GM12878 (cell line): Measurements from ENCODE around the gene VPREB1. TPM values are rescaled to one million over a fixed set of nuclear protein-coding genes. Genes with fewer than 3 reads are reported as not detected.

Source experiments
- ATAC-seq: fragments of 200-7000 bp; cut with Tn5 transposase; 3 replicates; pipeline ENCODE4 v1.9.1; 2020; ENCODE audit warnings: mild to moderate bottlenecking, moderate library complexity
- BruUV-seq: library from RNA; stranded (reverse); fragments of 400-500 nt; replicated peaks from 2 replicates; lab custom pipeline; 2021; lab: Mats Ljungman, UMichigan
- CTCF ChIA-PET: fragments of 300-600 bp; sonication (Branson Sonifier 250); formaldehyde crosslinking; extraction: SDS; loops from one replicate; lab custom pipeline; 2021; ENCODE audit warnings: inconsistent platforms; lab: Yijun Ruan, JAX
- POLR2A ChIA-PET: fragments of 350-600 bp; formaldehyde crosslinking; extraction: SDS; loops from one replicate; lab custom pipeline; 2021; ENCODE audit warnings: inconsistent platforms; lab: Charles Lee
- RAD21 ChIA-PET: fragments of 300-600 bp; sonication (Branson Sonifier 250); formaldehyde crosslinking; loops from one replicate; lab custom pipeline; 2023; ENCODE audit warnings: antibody characterized with exemption; ENCODE audit not compliant: unreplicated experiment; lab: Charles Lee
- SMC1A ChIA-PET: fragments of 300-600 bp; sonication (Branson Sonifier 250); formaldehyde crosslinking; loops from one replicate; lab custom pipeline; 2023; ENCODE audit not compliant: unreplicated experiment, uncharacterized antibody; lab: Charles Lee
- DNase-seq: peaks from one replicate; pipeline ENCODE4 v3.0.0-alpha.2; 2011; ENCODE audit warnings: low read depth, low spot score
- FAIRE-seq: peaks from 3 replicates; lab custom pipeline; 2011; peaks lifted over from hg19 to GRCh38; lab: Jason Lieb, UNC
- H2AFZ ChIP-seq: 2 replicates; pipeline ENCODE4 v1.6.0; 2011; ENCODE audit warnings: low read depth, low read length, control low read depth; ENCODE audit not compliant: control insufficient read depth
- H3K27ac ChIP-seq: 2 replicates; pipeline ENCODE4 v1.5.1; 2011; ENCODE audit warnings: control low read depth; ENCODE audit not compliant: control insufficient read depth, insufficient read depth
- H3K27me3 ChIP-seq, 2 experiments: replicated peaks in 1 of 2; 2 replicates each; pipeline versions ENCODE4 v1.6.0 to v1.6.1; 2011; ENCODE audit warnings: low read length in 1 of 2; ENCODE audit not compliant: control insufficient read depth in 2 of 2, insufficient read depth in 2 of 2
- H3K36me3 ChIP-seq, 2 experiments: 2 replicates each; pipeline ENCODE4 v1.5.1; 2011; ENCODE audit warnings: low read length in 1 of 2; ENCODE audit not compliant: control insufficient read depth in 2 of 2, insufficient read depth in 2 of 2
- H3K4me1 ChIP-seq: 2 replicates; pipeline ENCODE4 v1.6.1; 2011; ENCODE audit warnings: mild to moderate bottlenecking, low read length, moderate library complexity, mixed read lengths; ENCODE audit not compliant: control insufficient read depth, insufficient read depth
- H3K4me2 ChIP-seq: 2 replicates; pipeline ENCODE4 v1.6.0; 2011; ENCODE audit warnings: control low read depth; ENCODE audit not compliant: control insufficient read depth, insufficient read depth
- H3K4me3 ChIP-seq: fragments of 200-600 bp; sonication (generic); 2 replicates; pipeline ENCODE4 v1.5.1; 2016
- H3K79me2 ChIP-seq: 2 replicates; pipeline ENCODE4 v1.6.0; 2011; ENCODE audit warnings: low read length; ENCODE audit not compliant: control insufficient read depth, insufficient read depth
- H3K9ac ChIP-seq: 2 replicates; pipeline ENCODE4 v1.8.0; 2011; ENCODE audit warnings: low read length, control low read depth, mixed read lengths; ENCODE audit not compliant: control insufficient read depth, insufficient read depth
- H3K9me3 ChIP-seq: replicated peaks from 3 replicates; pipeline ENCODE4 v1.5.1; 2011; ENCODE audit warnings: mild to moderate bottlenecking, low read length; ENCODE audit not compliant: control insufficient read depth, insufficient read depth
- H4K20me1 ChIP-seq: 2 replicates; pipeline ENCODE4 v1.6.0; 2011; ENCODE audit not compliant: control insufficient read depth, insufficient read depth
- ATF2 ChIP-seq: IDR thresholded peaks from 2 replicates; pipeline ENCODE4 v1.6.1; 2012; ENCODE audit warnings: low read length, inconsistent platforms
- BMI1 ChIP-seq: fragments of 450-650 bp; IDR thresholded peaks from 2 replicates; pipeline ENCODE4 v1.6.1; 2016; ENCODE audit warnings: mild to moderate bottlenecking, moderate library complexity, borderline replicate concordance
- CBFB ChIP-seq: IDR thresholded peaks from 2 replicates; pipeline ENCODE4 v1.6.1; 2016; ENCODE audit warnings: antibody characterized with exemption, low read depth
- CHD2 ChIP-seq: IDR thresholded peaks from 2 replicates; pipeline ENCODE4 v1.6.1; 2011; ENCODE audit warnings: low read depth, low read length, improper control_type of control experiment, borderline replicate concordance
- CHD4 ChIP-seq: fragments of 200-600 bp; sonication (generic); IDR thresholded peaks from 2 replicates; pipeline ENCODE4 v1.6.1; 2016; ENCODE audit warnings: mild to moderate bottlenecking
- EZH2 ChIP-seq: IDR thresholded peaks from 2 replicates; pipeline ENCODE4 v1.6.1; 2012; ENCODE audit warnings: low read depth, mild to moderate bottlenecking, control low read depth, inconsistent platforms, low read length, borderline replicate concordance; ENCODE audit not compliant: control insufficient read depth
- GATAD2B ChIP-seq: fragments of 450-650 bp; conservative IDR thresholded peaks from 2 replicates; pipeline ENCODE4 v1.6.1; 2017; ENCODE audit warnings: low read depth, mild to moderate bottlenecking, moderate library complexity
- HCFC1 ChIP-seq: fragments of 150-350 bp; IDR thresholded peaks from 2 replicates; pipeline ENCODE4 v1.6.1; 2014; ENCODE audit warnings: low read length
- KAT2A ChIP-seq: conservative IDR thresholded peaks from 2 replicates; pipeline ENCODE4 v1.6.1; 2011; ENCODE audit warnings: low read depth, low read length; ENCODE audit not compliant: control insufficient read depth
- MXI1 ChIP-seq: fragments of 150-350 bp; IDR thresholded peaks from 2 replicates; pipeline ENCODE4 v1.6.1; 2011; ENCODE audit warnings: low read depth, mild to moderate bottlenecking, inconsistent platforms, low read length, improper control_type of control experiment
- PAX8 ChIP-seq: fragments of 450-650 bp; IDR thresholded peaks from 2 replicates; pipeline ENCODE4 v1.6.1; 2017; ENCODE audit warnings: mild to moderate bottlenecking, moderate library complexity
- RAD51 ChIP-seq: fragments of 450-650 bp; IDR thresholded peaks from 2 replicates; pipeline ENCODE4 v1.6.1; 2016; ENCODE audit warnings: moderate library complexity, mild to moderate bottlenecking, inconsistent platforms
- SIX5 ChIP-seq: IDR thresholded peaks from 2 replicates; pipeline ENCODE4 v1.6.1; 2011; ENCODE audit warnings: mild to moderate bottlenecking, low read depth, low read length, moderate library complexity; ENCODE audit not compliant: severe bottlenecking
- SMAD5 ChIP-seq: IDR thresholded peaks from 2 replicates; pipeline ENCODE4 v1.6.1; 2016; ENCODE audit warnings: antibody characterized with exemption, low read depth
- SMARCA5 ChIP-seq: fragments of 450-650 bp; IDR thresholded peaks from 2 replicates; pipeline ENCODE4 v1.6.1; 2017; ENCODE audit warnings: mild to moderate bottlenecking
- TCF12 ChIP-seq: IDR thresholded peaks from 2 replicates; pipeline ENCODE4 v1.6.1; 2011; ENCODE audit warnings: low read depth, mild to moderate bottlenecking, low read length
- TCF7 ChIP-seq: IDR thresholded peaks from 2 replicates; pipeline ENCODE4 v1.6.1; 2014; ENCODE audit warnings: antibody characterized with exemption, borderline replicate concordance
- YY1 ChIP-seq: IDR thresholded peaks from 2 replicates; pipeline ENCODE4 v1.6.1; 2011; ENCODE audit warnings: low read depth, mild to moderate bottlenecking, low read length
- WGBS: methylation state at CpG from one replicate; pipeline ENCODE4 v1.1.6; 2016; ENCODE audit warnings: low lambda C conversion rate; ENCODE audit not compliant: insufficient replicate concordance, insufficient coverage; ENCODE audit errors: missing lambda C conversion rate; 5-methylcytosine and 5-hydroxymethylcytosine counted together
- in situ Hi-C: fragments of 300-500 bp; cut with MboI; formaldehyde crosslinking; loops from 9 replicates; pipeline ENCODE4 v1.14.3; 2018; ENCODE audit warnings: mixed read lengths
- intact Hi-C: fragments of 100-400 bp; cut with micrococcal nuclease; formaldehyde crosslinking; loops from one replicate; pipeline ENCODE4 v1.14.2; 2022; ENCODE audit not compliant: unreplicated experiment
- polyA plus RNA-seq, 11 experiments: library from polyadenylated mRNA; depleted of rRNA in 4 of 11; unstranded in 6 of 11; stranded (reverse) in 5 of 11; fragments of >200 nt; fragmentation: Nextera tagmentation in 4 of 11; fragmentation: Illumina TruSeq in 1 of 11; extraction: Ambion mirVana in 4 of 11; extraction: Trizol in 1 of 11; gene quantifications; 1 replicate in 1 of 11; 2 replicates in 10 of 11; pipeline versions ENCODE4 v1.2.1 to v1.2.3, GENCODE V29; 2011 to 2016; ENCODE audit warnings: inconsistent platforms in 2 of 11, missing spikeins in 2 of 11, low read depth in 1 of 11
- total RNA-seq, 4 experiments: library from RNA; depleted of rRNA in 3 of 4; stranded (reverse); fragments of >200 nt in 3 of 4; fragmentation: Illumina TruSeq in 1 of 4; extraction: Trizol in 1 of 4; gene quantifications; 2 replicates each; pipeline versions ENCODE4 v1.2.1 to v1.2.3, GENCODE V29; 2013 to 2021
- TF ChIP-seq, protein P1 (sequence below): IDR thresholded peaks from 2 replicates; pipeline ENCODE4 v1.6.1; 2012; ENCODE audit warnings: low read depth, low read length, improper control_type of control experiment

The VPREB1 gene
- total and polyA plus RNA-seq, 10 of the 15 experiments (the other 5 are each of a cell fraction or from before 2014, with no cell fraction given), result not detected

DNA sequence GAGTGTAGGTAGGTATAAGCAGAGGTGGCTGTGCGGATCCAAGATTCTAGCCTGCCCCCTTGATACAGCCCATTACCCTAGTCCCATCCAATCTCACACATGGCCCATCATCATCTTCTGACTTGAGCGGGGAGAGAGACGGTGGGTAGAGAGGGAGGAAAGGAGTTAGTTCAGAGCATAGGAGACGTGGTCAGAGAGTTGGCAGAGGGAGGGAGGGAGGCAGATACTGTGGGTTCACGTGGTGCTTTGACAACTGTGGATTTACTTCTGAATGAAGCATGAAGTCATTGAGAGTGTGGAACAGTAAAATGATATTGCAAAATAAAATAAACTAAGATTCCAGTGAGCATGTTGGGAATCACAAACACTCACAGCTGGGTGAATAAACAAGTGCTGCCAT lies 31.4 kb upstream of the VPREB1 start:
- 62% methylated on average over 5 of the region's 5 CpGs for WGBS
- intact Hi-C loops (no loop called here), in situ Hi-C loops (no loop called here)
- CTCF ChIA-PET, result interaction anchor here (1.4 kb wide), 1 partner anchor 103 kb away, joined by 3 read pairs; no protein-coding TSS in a partner anchor
- Histone ChIP-seq H4K20me1 (no peaks in the 10 kb centered on the region), H3K4me2 (no peak overlapping the region), H2AFZ (no peak overlapping the region), H3K36me3 (no peaks in the 10 kb centered on the region), H3K9me3 (no peaks in the 10 kb centered on the region), H3K4me3 (no peak overlapping the region), H3K4me1 (peaks cover 4% of the 10 kb centered on the region), H3K27ac (no peak overlapping the region), H3K9ac (no peak overlapping the region), H3K27me3 (no peaks in the 10 kb centered on the region), H3K79me2 (no peaks in the 10 kb centered on the region)
- RAD21 ChIA-PET, result no interaction called here
- TF ChIP-seq EZH2 (no peak), RAD51 (no peak), SMAD5 (no peak), SIX5 (no peak), YY1 (no peak), CBFB (no peak), CHD2 (no peak), TCF7 (no peak), ATF2 (no peak), SMARCA5 (no peak), BMI1 (no peak), GATAD2B (no peak), PAX8 (no peak), TCF12 (no peak), MXI1 (no peak), HCFC1 (no peak), CHD4 (no peak), KAT2A (no peak)
- TF ChIP-seq, protein P1, sequence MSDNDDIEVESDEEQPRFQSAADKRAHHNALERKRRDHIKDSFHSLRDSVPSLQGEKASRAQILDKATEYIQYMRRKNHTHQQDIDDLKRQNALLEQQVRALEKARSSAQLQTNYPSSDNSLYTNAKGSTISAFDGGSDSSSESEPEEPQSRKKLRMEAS, result no peak
- no TSS peak for BruUV-seq
- SMC1A ChIA-PET, result interaction anchor here (2.2 kb wide), 1 partner anchor 11 kb away, joined by 6 read pairs; no protein-coding TSS in a partner anchor
- POLR2A ChIA-PET, result no interaction called here
- no peak for DNase-seq
- no peak for FAIRE-seq
- ATAC-seq, result no peak
